Hindlimb muscle (tissue), 1 donor: ENCODE measurements around the gene MRPL36. TPM values are rescaled to one million over a fixed set of nuclear protein-coding genes. Genes with fewer than 3 reads are reported as not detected.
"Not testable (repeated sequence)": the region's sequence is repeated elsewhere in the genome, so short reads cannot be mapped to it uniquely, and the experiment has no call there.

Experiments
- DNase-seq: peaks from one replicate; pipeline ENCODE4 v3.0.0-alpha.2; 2013
- polyA plus RNA-seq: library from polyadenylated mRNA; unstranded; fragments of 120-200 nt; gene quantifications from one replicate; pipeline ENCODE4 v1.2.1, GENCODE V29; 2013; ENCODE audit not compliant: insufficient read length

The MRPL36 gene
- polyA plus RNA-seq, 1 donor = 32.8 TPM

GRCh38 chr5:1832511-1833250, 33.0 kb upstream of the MRPL36 start:
- no peak for DNase-seq

GRCh38 chr5:1831677-1832313, 32.2 kb upstream of the MRPL36 start:
- DNase-seq = no peak

GRCh38 chr5:1831257-1831656, 31.6 kb upstream of the MRPL36 start:
- DNase-seq = no peak

- no peak for DNase-seq
Measured at GRCh38 chr5:1830571-1831228, 31.1 kb upstream of the MRPL36 start.

GRCh38 chr5:1827886-1828397, 28.3 kb upstream of the MRPL36 start:
- DNase-seq = no peak

GRCh38 chr5:1827025-1827885, 27.6 kb upstream of the MRPL36 start:
- DNase-seq = no peak

- no peak for DNase-seq
Measured at GRCh38 chr5:1826235-1826980, 26.8 kb upstream of the MRPL36 start.

- no peak for DNase-seq
Measured at GRCh38 chr5:1824903-1825841, 25.5 kb upstream of the MRPL36 start.

- DNase-seq = no peak
Measured at GRCh38 chr5:1824109-1824821, 24.6 kb upstream of the MRPL36 start.

- DNase-seq = no peak
Measured at GRCh38 chr5:1823381-1824034, 23.9 kb upstream of the MRPL36 start.

GRCh38 chr5:1821862-1822261, 22.2 kb upstream of the MRPL36 start:
- DNase-seq = no peak

- DNase-seq = no peak
Measured at GRCh38 chr5:1820926-1821325, 21.3 kb upstream of the MRPL36 start.

GRCh38 chr5:1820381-1820780, 20.7 kb upstream of the MRPL36 start:
- DNase-seq = no peak

- no peak for DNase-seq
Measured at GRCh38 chr5:1819458-1819857, 19.8 kb upstream of the MRPL36 start.

- no peak for DNase-seq
Measured at GRCh38 chr5:1818784-1819183, 19.1 kb upstream of the MRPL36 start.

GRCh38 chr5:1817261-1818043, 17.8 kb upstream of the MRPL36 start:
- no peak for DNase-seq

GRCh38 chr5:1816495-1817089, 17.0 kb upstream of the MRPL36 start:
- DNase-seq = not testable (repeated sequence)

GRCh38 chr5:1815881-1816292, 16.2 kb upstream of the MRPL36 start:
- DNase-seq = no peak
